Superior temporal gyrus (tissue), 1 donor: ENCODE results near the gene APBB2.

Experiments
- DNase-seq: peaks from one replicate; pipeline ENCODE4 v3.0.0-alpha.2; 2016; ENCODE audit errors: extremely low spot score

Gene APBB2

DNA sequence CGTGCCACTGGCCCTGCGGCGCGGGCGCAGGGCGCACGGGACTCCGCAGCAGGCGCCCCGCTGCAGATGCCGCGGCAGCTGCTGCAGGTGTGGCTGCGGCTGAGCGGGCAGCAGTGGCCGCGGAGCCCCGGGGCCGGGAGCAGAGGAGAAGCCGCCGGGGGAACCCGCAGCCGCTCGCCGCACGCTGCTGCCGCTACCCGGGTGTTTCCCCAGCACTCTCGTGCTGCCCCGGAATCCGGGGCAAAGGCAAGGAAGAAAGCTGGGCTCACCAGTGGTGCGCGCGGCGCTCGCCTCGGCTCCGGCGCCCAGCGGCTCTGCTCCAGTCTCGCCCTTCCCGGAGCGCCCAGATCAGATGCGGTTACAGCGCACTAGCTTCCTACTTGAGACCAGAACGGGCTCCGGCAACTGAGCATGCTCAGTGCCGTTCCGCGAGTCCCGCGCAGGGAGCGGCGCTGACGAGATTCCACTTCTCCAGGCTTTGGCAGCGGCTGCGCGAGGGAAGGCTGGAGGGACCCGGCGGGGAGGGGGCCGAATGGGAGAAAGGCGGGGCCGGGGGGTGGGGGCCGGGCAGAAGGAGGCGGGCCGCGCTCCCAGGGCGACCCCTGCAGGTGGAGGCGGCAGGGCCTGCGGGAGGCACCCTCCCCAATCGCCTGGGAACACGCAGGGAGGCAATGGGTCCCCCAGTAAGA lies at the start of gene APBB2:
TSS of gene APBB2 (minus strand) at position 407 of the 689 bp plus-strand sequence. CDS start 181,288 bp downstream, outside the sequence.
- DNase-seq, result peak; percentile 98

GRCh38 chr4:41262198-41262597 lies 47.9 kb upstream of the APBB2 start:
- no peak for DNase-seq

DNA sequence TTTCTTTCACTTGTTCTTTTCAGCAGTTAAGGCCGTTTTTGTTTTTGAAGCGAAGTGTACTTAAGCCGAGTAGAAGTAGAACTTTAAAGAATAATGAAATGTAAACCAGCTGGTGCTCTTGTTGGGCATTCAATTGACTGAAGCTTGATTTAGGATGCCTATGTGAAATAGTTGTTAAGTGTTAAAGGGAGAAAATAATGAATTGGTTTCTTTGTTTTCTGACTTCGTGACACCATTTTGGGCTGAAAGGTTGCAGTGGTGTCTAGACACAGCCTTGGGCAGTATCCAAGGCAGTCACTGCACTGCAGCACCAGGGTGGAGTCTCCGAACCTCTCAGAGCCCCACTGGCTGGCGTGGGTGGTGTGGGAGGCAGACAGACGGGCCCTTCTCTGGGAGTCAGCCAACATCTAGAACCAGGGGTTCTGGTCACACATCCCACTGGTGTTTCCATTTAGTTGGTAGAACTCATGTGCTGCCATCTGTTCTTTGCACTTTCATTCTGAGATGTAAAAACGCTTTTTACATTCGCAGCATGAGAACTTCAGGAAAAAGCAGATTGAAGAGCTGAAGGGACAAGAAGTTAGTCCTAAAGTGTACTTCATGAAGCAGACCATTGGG lies 45.9 kb upstream of the APBB2 start:
- DNase-seq, result peak; percentile 53

DNA sequence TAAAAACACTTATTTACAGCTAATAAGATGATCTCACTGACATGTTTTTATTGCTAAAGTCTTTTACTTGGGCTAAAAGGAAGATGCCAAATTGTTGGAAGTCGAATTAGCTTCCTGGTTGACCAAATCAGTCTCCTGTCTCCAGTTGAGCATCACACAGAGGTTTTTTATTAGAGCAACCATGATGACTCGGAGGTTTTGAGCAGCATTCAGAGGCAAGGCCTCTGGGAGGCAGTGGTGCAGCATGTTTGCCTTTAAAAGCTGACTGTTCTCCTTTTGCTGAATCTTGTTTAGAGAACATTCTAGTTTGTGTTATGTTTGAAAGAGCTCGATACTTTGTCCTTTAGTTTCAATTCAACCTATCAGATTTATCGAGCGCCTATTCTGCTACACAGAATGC lies 44.4 kb upstream of the APBB2 start:
- peak; percentile 90 for DNase-seq

GRCh38 chr4:41257906-41258305 lies 43.6 kb upstream of the APBB2 start:
- peak; percentile 21 for DNase-seq

DNA sequence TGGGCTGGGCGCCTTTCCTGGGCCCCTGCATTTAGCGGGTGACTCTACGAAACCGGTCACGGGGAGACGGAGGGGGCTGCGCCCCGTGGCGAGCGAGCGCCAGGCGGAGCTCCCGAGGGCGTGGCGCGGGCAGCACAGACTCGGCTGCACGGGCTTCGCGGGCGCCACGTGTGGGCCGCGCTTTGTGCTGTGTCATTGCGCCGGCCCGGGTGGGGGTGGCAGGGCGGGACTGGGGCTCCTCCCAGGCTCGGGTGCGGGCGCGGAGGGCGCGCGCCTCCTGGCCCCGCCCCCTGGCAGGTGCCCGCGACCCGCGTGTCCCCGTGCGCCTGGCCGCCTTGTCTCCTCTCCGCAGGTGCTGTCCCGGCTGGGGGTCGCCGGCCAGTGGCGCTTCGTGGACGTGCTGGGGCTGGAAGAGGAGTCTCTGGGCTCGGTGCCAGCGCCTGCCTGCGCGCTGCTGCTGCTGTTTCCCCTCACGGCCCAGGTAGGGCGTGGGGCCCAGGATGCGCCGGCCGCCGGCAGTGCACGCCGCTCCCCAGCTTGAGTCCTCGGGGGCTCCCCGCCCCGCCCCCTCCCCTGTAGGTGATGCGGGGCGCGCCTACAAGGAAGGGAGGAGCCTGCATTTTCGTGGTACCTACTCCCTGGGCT lies 43.0 kb upstream of the APBB2 start:
- DNase-seq, result no peak

DNA sequence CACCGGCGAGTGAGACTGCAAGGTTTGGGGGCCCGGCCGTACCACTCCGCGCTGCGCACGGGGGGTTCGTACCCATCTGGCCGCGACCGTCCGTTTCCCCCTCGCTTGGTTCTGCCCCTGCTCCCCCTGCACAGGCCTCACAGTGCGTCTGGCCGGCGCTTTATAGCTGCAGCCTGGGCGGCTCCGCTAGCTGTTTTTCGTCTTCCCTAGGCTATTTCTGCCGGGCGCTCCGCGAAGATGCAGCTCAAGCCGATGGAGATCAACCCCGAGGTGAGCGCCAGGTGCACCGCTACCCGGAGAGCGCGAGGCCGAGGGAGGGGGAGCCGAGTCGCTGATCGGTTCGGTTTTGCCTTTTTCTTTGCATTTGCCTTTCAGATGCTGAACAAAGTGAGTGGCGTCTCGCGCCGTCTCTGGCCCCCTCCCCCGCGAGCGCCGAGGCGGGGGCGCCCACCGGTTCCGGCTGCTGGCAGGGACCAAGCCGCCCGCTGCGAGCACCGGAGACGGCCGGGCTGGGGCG lies 42.5 kb upstream of the APBB2 start, which contains the start of gene UCHL1:
TSS of gene UCHL1 (plus strand) at position 189 of the 517 bp plus-strand sequence. CDS start at position 238, 49 bp downstream.
- DNase-seq, result peak; percentile 78

GRCh38 chr4:41256131-41256739 lies 41.9 kb upstream of the APBB2 start:
- DNase-seq, result no peak

DNA sequence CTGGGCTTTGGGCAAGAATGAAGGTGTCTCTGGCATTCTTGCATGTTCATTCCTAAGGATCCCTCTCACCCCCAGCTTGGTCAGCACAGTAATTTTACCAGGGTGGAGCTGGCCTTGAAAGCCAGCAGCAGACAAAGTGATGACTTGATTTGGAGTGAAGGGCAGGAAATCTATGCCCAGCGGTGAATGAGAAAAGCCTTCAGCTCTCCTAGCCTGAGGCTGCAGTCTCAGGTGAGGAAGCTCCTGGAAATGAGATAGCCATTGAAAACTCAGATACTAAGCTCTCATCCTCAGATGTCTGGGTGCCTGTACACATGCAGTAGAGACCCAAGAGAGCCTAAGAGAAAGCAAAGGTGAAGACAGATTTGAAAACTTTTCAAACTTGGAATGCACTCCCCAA lies 31.6 kb upstream of the APBB2 start:
- no peak for DNase-seq

- no peak for DNase-seq
Observed at GRCh38 chr4:41241919-41242318, 27.6 kb upstream of the APBB2 start.

GRCh38 chr4:41236508-41236907 lies 22.2 kb upstream of the APBB2 start:
- DNase-seq, result no peak

- DNase-seq, result no peak
Observed at GRCh38 chr4:41236032-41236431, 21.7 kb upstream of the APBB2 start.

- no peak for DNase-seq
Observed at GRCh38 chr4:41232856-41233255, 18.5 kb upstream of the APBB2 start.

GRCh38 chr4:41232406-41232805 lies 18.1 kb upstream of the APBB2 start:
- DNase-seq, result no peak

- no peak for DNase-seq
Observed at GRCh38 chr4:41227902-41228301, 13.6 kb upstream of the APBB2 start.

DNA sequence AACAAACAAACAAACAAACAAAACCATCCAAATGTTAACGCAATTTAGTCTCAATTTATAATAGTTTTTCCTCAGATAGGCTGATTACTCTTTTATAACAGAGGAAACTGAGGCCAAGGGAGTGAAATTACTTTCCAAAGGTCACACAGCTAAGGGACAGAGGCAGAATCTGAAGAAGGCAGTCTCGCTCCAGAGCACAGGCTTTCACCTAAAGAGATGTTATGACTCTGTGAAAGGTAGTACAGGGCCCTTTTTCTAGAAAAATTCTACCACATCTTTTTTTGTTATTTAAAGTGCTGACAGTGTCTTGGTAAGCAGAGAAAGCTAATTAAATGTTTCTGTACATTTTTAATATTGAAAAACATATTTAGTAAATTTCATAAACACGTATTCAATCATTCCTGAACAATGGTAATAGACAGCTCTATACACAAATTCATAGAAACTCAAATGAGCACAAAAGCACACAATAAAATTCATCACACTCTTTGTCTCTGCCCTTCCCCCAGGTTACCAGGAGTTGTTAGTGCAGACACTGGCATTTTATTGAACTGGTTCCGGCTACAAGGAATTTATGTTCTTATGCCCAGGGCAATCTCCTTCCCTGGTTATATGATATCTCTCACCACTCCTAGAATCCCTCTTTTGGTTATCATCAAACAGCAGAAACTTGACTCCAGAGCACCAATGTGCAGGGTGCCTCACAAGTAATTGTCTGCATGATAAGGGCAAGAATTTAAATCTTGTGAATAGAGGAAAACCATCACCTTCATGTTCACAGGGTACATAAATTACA lies 7.7 kb upstream of the APBB2 start:
- DNase-seq, result no peak

DNA sequence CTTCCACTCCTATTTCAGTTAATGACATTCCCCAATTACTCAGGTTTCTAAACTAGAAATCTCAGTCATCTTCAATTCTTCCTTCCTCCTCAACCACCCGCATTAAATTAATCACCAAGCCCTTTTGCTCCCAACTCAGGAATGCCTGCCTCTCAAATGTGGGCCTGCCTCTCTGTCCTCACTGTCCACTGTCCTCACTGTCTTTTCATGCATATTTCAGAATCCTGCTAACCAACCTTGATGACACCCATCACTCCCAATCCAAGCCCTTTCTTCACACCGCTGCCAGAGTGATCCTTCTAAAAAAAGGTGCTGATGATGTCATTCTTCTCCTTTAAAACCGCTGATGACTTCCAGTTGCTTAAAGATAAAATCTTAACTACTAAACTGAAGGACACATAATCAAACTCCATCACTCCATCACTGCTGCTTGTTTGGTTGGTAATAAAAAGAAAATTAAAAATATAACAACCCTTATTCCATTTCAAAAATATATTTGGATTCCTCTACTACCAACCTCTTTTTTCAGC lies 5.1 kb upstream of the APBB2 start:
- DNase-seq, result no peak

- no peak for DNase-seq
Observed at GRCh38 chr4:41218703-41219102, 4.4 kb upstream of the APBB2 start.

DNA sequence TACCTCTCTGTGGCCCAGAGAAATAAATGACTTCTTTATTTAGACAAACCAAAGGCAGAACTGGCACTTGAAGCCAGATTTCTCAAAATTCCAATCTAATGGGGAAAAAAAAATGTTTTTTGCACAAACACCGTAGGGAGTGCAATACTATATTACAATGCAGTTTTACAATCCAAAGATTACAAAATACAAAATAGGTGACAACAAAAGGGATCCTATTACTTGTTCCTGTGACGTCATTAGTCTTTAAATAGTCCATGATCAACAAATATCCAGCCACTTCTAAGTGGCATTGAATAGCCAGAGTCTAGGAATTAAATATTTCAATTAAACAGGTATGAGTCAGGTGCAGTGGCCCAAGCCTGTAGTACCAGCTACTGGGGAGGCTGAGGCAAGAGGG lies 3.0 kb upstream of the APBB2 start:
- DNase-seq, result no peak

- DNase-seq, result no peak
Observed at GRCh38 chr4:41217020-41217333, 2.6 kb upstream of the APBB2 start.

- peak; percentile 58 for DNase-seq
Observed at GRCh38 chr4:41216294-41217019, 2.1 kb upstream of the APBB2 start.
